ENCODE measurements around the gene CENPO. TPM values are rescaled to one million over a fixed set of nuclear protein-coding genes. Genes with fewer than 3 reads are reported as not detected.

CENPO gene
- total and polyA plus RNA-seq, 2 of the 4 experiments (the other 2 are of a cell fraction): 20.1 to 27.2 TPM

DNA sequence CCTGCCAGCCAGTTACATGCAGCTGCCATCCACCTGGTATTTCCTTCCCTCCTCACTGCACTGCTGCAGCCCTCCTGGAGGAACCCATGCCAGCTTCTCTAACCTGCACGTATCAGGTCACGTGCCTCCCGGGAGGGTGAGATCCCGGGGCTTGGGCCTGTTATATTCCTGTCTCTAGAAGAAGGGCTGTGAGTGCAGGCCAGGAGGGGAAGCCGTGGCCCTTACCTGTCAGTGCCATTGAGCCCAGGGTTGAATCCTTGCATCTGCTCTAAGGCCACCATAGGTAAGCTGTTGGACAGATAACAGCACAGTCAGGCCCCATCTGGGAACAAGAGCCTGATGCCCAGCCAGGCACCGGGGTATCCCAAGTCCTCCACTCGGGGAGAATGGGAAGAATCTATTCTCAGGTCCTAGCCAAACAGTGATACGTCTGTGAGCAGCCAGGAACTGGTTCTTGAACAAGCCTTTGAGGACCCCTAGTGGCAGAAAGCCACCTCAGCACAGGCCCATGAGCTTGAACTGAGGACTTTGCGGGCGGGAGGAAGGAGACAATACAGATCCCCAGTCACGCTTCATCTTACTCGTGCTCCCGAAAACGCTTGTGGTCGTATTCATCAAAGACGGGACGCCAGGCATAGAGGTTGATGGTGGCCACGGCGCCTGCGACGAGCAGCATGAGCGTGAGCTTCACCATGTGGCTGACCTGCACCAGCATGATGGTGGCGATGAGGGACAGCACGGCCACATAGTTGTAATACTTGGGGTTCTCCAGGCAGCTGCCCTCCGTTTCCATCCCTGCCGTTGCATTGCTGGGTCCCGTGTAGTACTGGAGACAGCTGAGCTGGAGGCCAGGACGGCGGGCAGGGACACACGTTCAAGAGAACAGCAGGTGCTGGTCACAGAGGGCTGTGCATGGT is 34.4 kb downstream of the CENPO start:
- Histone ChIP-seq H4K8ac (ENCODE audit: low read depth in 2 of 2, low read length in 2 of 2) (no peak overlapping the region), H2BK15ac (ENCODE audit: low read depth, low read length) (no peak overlapping the region), H3K36me3 (ENCODE audit: control insufficient read depth, insufficient read depth, low read length) (peaks cover 19% of the 10 kb centered on the region), H3K4me3 (ENCODE audit: insufficient read depth, low read depth, low read length) (no peak overlapping the region), H2AFZ (replicated peaks; ENCODE audit: low read length, poor library complexity) (peak overlapping the region; percentile 81), H3K4me2 (ENCODE audit: low read depth, low read length) (no peak overlapping the region), H4K20me1 (ENCODE audit: insufficient read depth, low read length) (0 out of 2 replicates have a peak, but pooled peaks cover 4% of the 10 kb centered on the region), H2AK9ac (replicated peaks; ENCODE audit: low read depth, low read length, poor library complexity) (peak overlapping the region; percentile 71), H3K9me1 (ENCODE audit: insufficient read depth, low read length) (0 out of 2 replicates have a peak, but pooled peaks cover 2% of the 10 kb centered on the region), H3K56ac (ENCODE audit: extremely low read depth, insufficient read depth, low read length) (no peak overlapping the region), H3K4ac (ENCODE audit: low read depth, low read length) (no peak overlapping the region), H4K5ac (ENCODE audit: low read depth, low read length) (no peak overlapping the region), H2BK120ac (ENCODE audit: low read depth, low read length) (no peak overlapping the region), H3K27me3 (ENCODE audit: control insufficient read depth, insufficient read depth, low read length) (no peaks in the 10 kb centered on the region), H3K18ac (ENCODE audit: low read depth, low read length) (no peak overlapping the region), H2BK20ac (ENCODE audit: low read depth, low read length) (no peak overlapping the region), H3K9me3 (ENCODE audit: control insufficient read depth, insufficient read depth, low read length) (no peaks in the 10 kb centered on the region), H3K79me1 (ENCODE audit: low read depth in 1 of 2, low read length in 2 of 2) (peaks cover 0 to 8% of the 10 kb centered on the region in 2 experiments; a peak in 1 of 4 replicates), H3K14ac (replicated peaks; ENCODE audit: low read depth, low read length) (no peak overlapping the region), H2BK5ac (ENCODE audit: low read depth, low read length, poor library complexity, severe bottlenecking) (no peak overlapping the region), H2AK5ac (ENCODE audit: low read depth, low read length) (peak overlapping the region; percentile 91), H3K23ac (ENCODE audit: low read depth, low read length) (no peak overlapping the region), H3K27ac (ENCODE audit: insufficient read depth, low read length) (no peak overlapping the region), H4K91ac (ENCODE audit: insufficient read depth, low read depth, low read length) (no peak overlapping the region), H3K4me1 (ENCODE audit: control insufficient read depth, insufficient read depth, low read length) (no peaks in the 10 kb centered on the region), H3K9ac (ENCODE audit: low read depth, low read length) (no peak overlapping the region)
- ATAC-seq (ENCODE audit: low read depth): peak; percentile 97
- peak; percentile 89 for DNase-seq
- in situ Hi-C loops (cut with MboI; ENCODE audit: low sequenced_read_pairs): loop anchor here (5.0 kb wide), 2 partner anchors 215 to 420 kb away; no protein-coding TSS in a partner anchor
- 42% methylated on average over 22 of the region's 30 CpGs; no CpG with 5 or more reads in 1 of the 2 experiments for WGBS, 2 experiments (ENCODE audit: extremely low coverage in 2 of 2, insufficient read length in 1 of 2)
- no TSS peak for BruUV-seq (replicated peaks)
- dilution Hi-C loops (cut with HindIII; ENCODE audit: low sequenced_read_pairs, unreplicated experiment): no loop called here
- POLR2A ChIA-PET (ENCODE audit: unreplicated experiment): no interaction called here
- CTCF ChIA-PET: interaction anchor here (0.6 to 1.2 kb wide), 8 partner anchors 14 to 418 kb away, joined by 3 to 5 read pairs (median 4); no protein-coding TSS in a partner anchor
- intact Hi-C loops (cut with micrococcal nuclease): loop anchor here (1.0 to 5.0 kb wide), 5 partner anchors 145 to 417 kb away; partner anchors contain the start of genes DNAJC27 and NCOA1
- TF ChIP-seq CHD1 (IDR thresholded peaks at IDR 0.05; ENCODE audit: low read depth, low read length): no peak
- peak; percentile 94 for TF ChIP-seq CTCF (conservative IDR thresholded peaks at IDR 0.05; ENCODE audit: low read depth, low read length)
- no peak for TF ChIP-seq MAZ (IDR thresholded peaks at IDR 0.05; ENCODE audit: borderline replicate concordance, low read depth, low read length)
- no peak for TF ChIP-seq RCOR1 (IDR thresholded peaks at IDR 0.05; ENCODE audit: insufficient replicate concordance, low read length)
- TF ChIP-seq, protein P1, sequence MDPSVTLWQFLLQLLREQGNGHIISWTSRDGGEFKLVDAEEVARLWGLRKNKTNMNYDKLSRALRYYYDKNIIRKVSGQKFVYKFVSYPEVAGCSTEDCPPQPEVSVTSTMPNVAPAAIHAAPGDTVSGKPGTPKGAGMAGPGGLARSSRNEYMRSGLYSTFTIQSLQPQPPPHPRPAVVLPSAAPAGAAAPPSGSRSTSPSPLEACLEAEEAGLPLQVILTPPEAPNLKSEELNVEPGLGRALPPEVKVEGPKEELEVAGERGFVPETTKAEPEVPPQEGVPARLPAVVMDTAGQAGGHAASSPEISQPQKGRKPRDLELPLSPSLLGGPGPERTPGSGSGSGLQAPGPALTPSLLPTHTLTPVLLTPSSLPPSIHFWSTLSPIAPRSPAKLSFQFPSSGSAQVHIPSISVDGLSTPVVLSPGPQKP (IDR thresholded peaks at IDR 0.05; ENCODE audit: borderline replicate concordance, low read depth, low read length): no peak
- TF ChIP-seq RFX5 (IDR thresholded peaks at IDR 0.05; ENCODE audit: low read depth, low read length): no peak
- peak; percentile 94 for TF ChIP-seq RAD21 (IDR thresholded peaks at IDR 0.05; ENCODE audit: low read length)
- TF ChIP-seq USF2 (IDR thresholded peaks at IDR 0.05; ENCODE audit: low read depth, low read length): no peak
- TF ChIP-seq BHLHE40 (IDR thresholded peaks at IDR 0.05; ENCODE audit: low read depth, low read length): no peak
- TF ChIP-seq NFE2L2 (IDR thresholded peaks at IDR 0.05; ENCODE audit: low read depth, low read length): no peak
- TF ChIP-seq MAFK (IDR thresholded peaks at IDR 0.05; ENCODE audit: low read depth, low read length): no peak
- no peak for TF ChIP-seq FOS (IDR thresholded peaks at IDR 0.05; ENCODE audit: low read depth, low read length)
- TF ChIP-seq SMC3 (IDR thresholded peaks at IDR 0.05; ENCODE audit: low read depth, low read length): peak; percentile 95
